ENCODE measurements around the gene FUCA2. TPM values are rescaled to one million over a fixed set of nuclear protein-coding genes. Genes with fewer than 3 reads are reported as not detected.

The FUCA2 gene
- total RNA-seq, 1 donor from 2014 or later: 53.1 TPM

DNA sequence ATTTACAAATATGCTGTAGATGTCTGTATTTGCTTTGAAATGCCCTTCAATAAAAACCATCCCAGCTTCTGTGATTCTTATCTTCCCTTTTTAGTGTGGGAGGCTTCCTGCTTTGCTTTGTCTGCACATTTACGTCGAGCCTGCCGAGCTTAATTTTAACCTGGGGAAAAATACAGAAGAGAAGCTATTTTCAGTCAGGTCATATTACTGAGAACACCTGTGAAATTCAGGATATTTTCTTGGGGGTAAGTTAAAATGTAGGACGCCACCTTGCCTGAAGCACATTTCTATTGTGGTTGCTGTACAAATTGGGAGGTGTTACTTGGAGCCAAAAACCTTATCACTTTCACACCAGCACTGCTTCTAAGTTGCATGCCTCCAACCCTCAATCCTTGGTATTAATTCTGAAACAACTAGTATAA is 43.6 kb upstream of the FUCA2 start:
- Histone ChIP-seq H3K4me1 (no peaks in the 10 kb centered on the region), H3K36me3 (no peaks in the 10 kb centered on the region), H3K27me3 (ENCODE audit: low read depth) (no peaks in the 10 kb centered on the region), H3K9me3 (no peaks in the 10 kb centered on the region), H3K4me3 (no peak overlapping the region), H3K27ac (no peak overlapping the region)
- ATAC-seq (no peak), DNase-seq (no peak)
- TF ChIP-seq CTCF (IDR thresholded peaks at IDR 0.05): no peak
- intact Hi-C loops (cut with DNase I): no loop called here

GRCh38 chr6:143553337-143553736 is 41.8 kb upstream of the FUCA2 start:
- Histone ChIP-seq H3K4me1 (no peaks in the 10 kb centered on the region), H3K36me3 (no peaks in the 10 kb centered on the region), H3K9me3 (no peaks in the 10 kb centered on the region), H3K4me3 (no peak overlapping the region), H3K27ac (no peak overlapping the region), H3K27me3 (ENCODE audit: low read depth) (no peaks in the 10 kb centered on the region)
- TF ChIP-seq CTCF (IDR thresholded peaks at IDR 0.05): no peak
- ATAC-seq: no peak
- no peak for DNase-seq
- intact Hi-C loops (cut with DNase I): no loop called here

DNA sequence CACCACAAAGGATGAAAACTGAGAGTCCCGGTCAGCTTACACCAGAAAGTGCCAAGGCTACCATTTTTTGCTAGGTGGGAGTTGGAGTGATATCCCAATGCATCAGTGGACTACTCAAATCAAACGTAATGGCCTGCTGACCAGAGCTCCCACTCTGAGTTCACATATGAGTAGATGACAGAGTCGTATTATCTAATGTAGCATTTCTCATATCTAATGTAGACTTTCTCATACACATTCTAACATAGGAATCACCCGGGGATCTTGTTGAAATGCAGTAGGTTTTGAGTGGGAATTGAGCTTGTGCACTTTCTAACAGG is 38.4 kb upstream of the FUCA2 start:
- intact Hi-C loops (cut with DNase I): no loop called here
- ATAC-seq: no peak

GRCh38 chr6:143549221-143549948 is 37.9 kb upstream of the FUCA2 start:
- no peak for TF ChIP-seq CTCF (IDR thresholded peaks at IDR 0.05)
- no peaks in the 10 kb centered on the region for H3K36me3 ChIP-seq
- ATAC-seq (no peak), DNase-seq (no peak)
- intact Hi-C loops (cut with DNase I): no loop called here
- no peaks in the 10 kb centered on the region for H3K9me3 ChIP-seq
- H3K27me3 ChIP-seq (ENCODE audit: low read depth): no peaks in the 10 kb centered on the region
- H3K27ac ChIP-seq: no peak overlapping the region
- H3K4me3 ChIP-seq: no peak overlapping the region
- no peaks in the 10 kb centered on the region for H3K4me1 ChIP-seq

More for the DNA sequence above, 38.4 kb upstream of the FUCA2 start:
- H3K27ac ChIP-seq: no peak overlapping the region
- no peaks in the 10 kb centered on the region for H3K4me1 ChIP-seq
- no peaks in the 10 kb centered on the region for H3K9me3 ChIP-seq
- DNase-seq: no peak
- no peaks in the 10 kb centered on the region for H3K36me3 ChIP-seq
- TF ChIP-seq CTCF (IDR thresholded peaks at IDR 0.05): no peak
- no peaks in the 10 kb centered on the region for H3K27me3 ChIP-seq (ENCODE audit: low read depth)
- no peak overlapping the region for H3K4me3 ChIP-seq

- H3K9me3 ChIP-seq: no peaks in the 10 kb centered on the region
- H3K4me3 ChIP-seq: no peak overlapping the region
- no peak for TF ChIP-seq CTCF (IDR thresholded peaks at IDR 0.05)
- H3K36me3 ChIP-seq: no peaks in the 10 kb centered on the region
- no peak for DNase-seq
- ATAC-seq: no peak
- intact Hi-C loops (cut with DNase I): no loop called here
- H3K27ac ChIP-seq: no peak overlapping the region
- no peaks in the 10 kb centered on the region for H3K27me3 ChIP-seq (ENCODE audit: low read depth)
- no peaks in the 10 kb centered on the region for H3K4me1 ChIP-seq
These were observed 35.1 kb upstream of the FUCA2 start for GRCh38 chr6:143546599-143546998.

Measured in lower lobe of right lung (tissue), 2 donors.